Astrocyte (in vitro differentiated cells and primary cell): ENCODE data around the gene GRID2. TPM values are rescaled to one million over a fixed set of nuclear protein-coding genes. Genes with fewer than 3 reads are reported as not detected.

Experiments used
- DNase-seq: peaks from one replicate; pipeline ENCODE4 v3.0.0-alpha.2; 2010; ENCODE audit warnings: low read depth
- FAIRE-seq: peaks from 2 replicates; lab custom pipeline; 2011; peaks lifted over from hg19 to GRCh38; lab: Jason Lieb, UNC
- H2AFZ ChIP-seq: 2 replicates; pipeline ENCODE4 v1.6.0; 2012; ENCODE audit warnings: low read depth, low read length, inconsistent platforms
- H3K27ac ChIP-seq: 2 replicates; pipeline ENCODE4 v1.5.1; 2011; ENCODE audit warnings: low read depth, low read length, inconsistent platforms
- H3K27me3 ChIP-seq: 2 replicates; pipeline ENCODE4 v1.6.0; 2011; ENCODE audit warnings: low read length, inconsistent platforms; ENCODE audit not compliant: insufficient read depth
- H3K36me3 ChIP-seq: 2 replicates; pipeline ENCODE4 v1.5.1; 2011; ENCODE audit warnings: low read length, inconsistent platforms; ENCODE audit not compliant: insufficient read depth
- H3K4me1 ChIP-seq: 2 replicates; pipeline ENCODE4 v1.5.1; 2011; ENCODE audit warnings: low read length, inconsistent platforms; ENCODE audit not compliant: insufficient read depth
- H3K4me2 ChIP-seq: 2 replicates; pipeline ENCODE4 v1.6.0; 2012; ENCODE audit warnings: low read length, inconsistent platforms
- H3K4me3 ChIP-seq: 2 replicates; pipeline ENCODE4 v1.5.1; 2011; ENCODE audit warnings: low read depth, mild to moderate bottlenecking, low read length, inconsistent platforms; ENCODE audit not compliant: insufficient read depth
- H3K79me2 ChIP-seq: 2 replicates; pipeline ENCODE4 v1.6.0; 2012; ENCODE audit warnings: mild to moderate bottlenecking, low read length, inconsistent platforms; ENCODE audit not compliant: insufficient read depth
- H3K9ac ChIP-seq: 2 replicates; pipeline ENCODE4 v1.6.0; 2012; ENCODE audit warnings: mild to moderate bottlenecking, low read length, inconsistent platforms
- H3K9me3 ChIP-seq: 2 replicates; pipeline ENCODE4 v1.5.1; 2012; ENCODE audit warnings: low read depth, mild to moderate bottlenecking, low read length, inconsistent platforms; ENCODE audit not compliant: insufficient read depth
- H4K20me1 ChIP-seq: 2 replicates; pipeline ENCODE4 v1.6.0; 2012; ENCODE audit warnings: low read length, inconsistent platforms; ENCODE audit not compliant: insufficient read depth
- H3K27ac Mint-ChIP-seq: one replicate; pipeline ENCODE4 v1.8.0; 2021; ENCODE audit warnings: mild to moderate bottlenecking, mixed read lengths; ENCODE audit not compliant: unreplicated experiment
- H3K27me3 Mint-ChIP-seq: one replicate; pipeline ENCODE4 v1.8.0; 2021; ENCODE audit warnings: low read depth, mixed read lengths; ENCODE audit not compliant: unreplicated experiment
- H3K36me3 Mint-ChIP-seq: one replicate; pipeline ENCODE4 v1.8.0; 2021; ENCODE audit warnings: low read depth, mixed read lengths; ENCODE audit not compliant: unreplicated experiment
- H3K4me1 Mint-ChIP-seq: one replicate; pipeline ENCODE4 v1.8.0; 2021; ENCODE audit warnings: low read depth, mixed read lengths; ENCODE audit not compliant: unreplicated experiment
- H3K4me3 Mint-ChIP-seq: one replicate; pipeline ENCODE4 v1.8.0; 2021; ENCODE audit warnings: mild to moderate bottlenecking, moderate library complexity, mixed read lengths; ENCODE audit not compliant: unreplicated experiment
- H3K9me3 Mint-ChIP-seq: one replicate; pipeline ENCODE4 v1.8.0; 2021; ENCODE audit warnings: mild to moderate bottlenecking, mixed read lengths; ENCODE audit not compliant: unreplicated experiment
- EZH2 ChIP-seq: IDR thresholded peaks from 2 replicates; pipeline ENCODE4 v1.6.1; 2012; ENCODE audit warnings: mild to moderate bottlenecking, low read length, inconsistent platforms; ENCODE audit not compliant: insufficient read depth
- total RNA-seq: library from RNA; stranded (reverse); gene quantifications from 2 replicates; pipeline ENCODE4 v1.2.1, GENCODE V29; 2021
- TF ChIP-seq, protein P1 (sequence below): IDR thresholded peaks from 2 replicates; pipeline ENCODE4 v1.5.1; 2011; ENCODE audit warnings: low read depth, mild to moderate bottlenecking, inconsistent platforms, low read length, moderate library complexity; ENCODE audit not compliant: insufficient read depth

GRID2 gene
- total RNA-seq, 1 donor from 2014 or later, result 0.14 TPM

DNA sequence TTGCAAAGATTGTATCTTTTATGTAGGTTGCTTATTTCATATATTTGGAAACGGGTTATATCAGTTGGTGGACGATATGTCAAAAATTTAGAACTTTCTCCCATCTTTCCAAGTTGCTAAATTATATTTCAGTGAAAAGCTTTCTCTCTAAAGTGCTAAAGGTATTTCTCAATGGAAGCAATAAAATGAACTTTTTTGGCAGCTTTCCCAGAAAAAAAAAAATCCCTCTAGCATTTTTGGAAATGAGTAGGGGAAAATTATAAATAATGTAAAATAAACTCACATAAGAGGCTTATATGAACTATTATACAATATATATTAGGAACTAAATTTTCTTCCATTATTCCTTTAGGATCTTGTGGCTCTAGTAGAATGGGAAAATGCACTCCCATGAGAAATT is 152.2 kb downstream of the GRID2 start:
- Histone ChIP-seq H3K9ac (no peak overlapping the region), H3K79me2 (no peaks in the 10 kb centered on the region), H3K27me3 (no peaks in the 10 kb centered on the region), H3K4me2 (no peak overlapping the region), H3K4me3 (no peak overlapping the region), H4K20me1 (no peaks in the 10 kb centered on the region), H3K36me3 (no peaks in the 10 kb centered on the region), H3K9me3 (no peaks in the 10 kb centered on the region), H3K4me1 (no peaks in the 10 kb centered on the region), H2AFZ (no peak overlapping the region), H3K27ac (no peak overlapping the region)
- no peak for TF ChIP-seq EZH2
- TF ChIP-seq, protein P1, sequence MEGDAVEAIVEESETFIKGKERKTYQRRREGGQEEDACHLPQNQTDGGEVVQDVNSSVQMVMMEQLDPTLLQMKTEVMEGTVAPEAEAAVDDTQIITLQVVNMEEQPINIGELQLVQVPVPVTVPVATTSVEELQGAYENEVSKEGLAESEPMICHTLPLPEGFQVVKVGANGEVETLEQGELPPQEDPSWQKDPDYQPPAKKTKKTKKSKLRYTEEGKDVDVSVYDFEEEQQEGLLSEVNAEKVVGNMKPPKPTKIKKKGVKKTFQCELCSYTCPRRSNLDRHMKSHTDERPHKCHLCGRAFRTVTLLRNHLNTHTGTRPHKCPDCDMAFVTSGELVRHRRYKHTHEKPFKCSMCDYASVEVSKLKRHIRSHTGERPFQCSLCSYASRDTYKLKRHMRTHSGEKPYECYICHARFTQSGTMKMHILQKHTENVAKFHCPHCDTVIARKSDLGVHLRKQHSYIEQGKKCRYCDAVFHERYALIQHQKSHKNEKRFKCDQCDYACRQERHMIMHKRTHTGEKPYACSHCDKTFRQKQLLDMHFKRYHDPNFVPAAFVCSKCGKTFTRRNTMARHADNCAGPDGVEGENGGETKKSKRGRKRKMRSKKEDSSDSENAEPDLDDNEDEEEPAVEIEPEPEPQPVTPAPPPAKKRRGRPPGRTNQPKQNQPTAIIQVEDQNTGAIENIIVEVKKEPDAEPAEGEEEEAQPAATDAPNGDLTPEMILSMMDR, result no peak
- Mint-ChIP-seq H3K27ac (no peak overlapping the region), H3K36me3 (no peaks in the 10 kb centered on the region), H3K4me1 (no peaks in the 10 kb centered on the region), H3K9me3 (no peaks in the 10 kb centered on the region), H3K4me3 (no peak overlapping the region), H3K27me3 (no peaks in the 10 kb centered on the region)
- DNase-seq (no peak), FAIRE-seq (no peak)

DNA sequence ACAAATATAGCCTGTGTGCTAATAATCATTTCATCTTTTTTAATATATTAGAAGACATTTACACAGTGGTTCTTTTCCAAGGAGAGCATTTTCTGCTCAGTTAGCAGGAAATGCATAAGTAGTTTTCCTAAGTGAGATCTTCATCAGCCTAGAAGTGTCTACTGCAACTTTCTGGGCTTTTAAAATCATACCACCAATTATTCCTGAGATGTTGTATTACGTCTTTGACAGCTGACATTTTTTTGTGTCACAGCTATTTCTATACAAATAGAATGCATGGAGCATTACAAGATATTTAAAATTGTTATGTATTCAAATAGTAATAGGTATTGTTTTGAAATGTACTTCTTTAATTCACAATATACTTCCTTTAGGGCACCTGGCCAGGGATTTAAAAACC is 158.0 kb downstream of the GRID2 start:
- no peak overlapping the region for H2AFZ ChIP-seq
- no peaks in the 10 kb centered on the region for H3K36me3 ChIP-seq
- H3K36me3 Mint-ChIP-seq, result no peaks in the 10 kb centered on the region
- H3K79me2 ChIP-seq, result no peaks in the 10 kb centered on the region
- no peaks in the 10 kb centered on the region for H3K27me3 ChIP-seq
- no peak overlapping the region for H3K27ac Mint-ChIP-seq
- H3K4me3 ChIP-seq, result no peak overlapping the region
- H3K27ac ChIP-seq, result no peak overlapping the region
- FAIRE-seq (no peak), DNase-seq (no peak)
- H3K4me3 Mint-ChIP-seq, result no peak overlapping the region
- H3K27me3 Mint-ChIP-seq, result no peaks in the 10 kb centered on the region
- H3K9me3 ChIP-seq, result no peaks in the 10 kb centered on the region
- H3K4me1 ChIP-seq, result no peaks in the 10 kb centered on the region
- H3K9me3 Mint-ChIP-seq, result no peaks in the 10 kb centered on the region
- no peak overlapping the region for H3K9ac ChIP-seq
- TF ChIP-seq, protein P1, result no peak
- TF ChIP-seq EZH2, result no peak
- H3K4me2 ChIP-seq, result no peak overlapping the region
- H3K4me1 Mint-ChIP-seq, result no peaks in the 10 kb centered on the region
- no peaks in the 10 kb centered on the region for H4K20me1 ChIP-seq

DNA sequence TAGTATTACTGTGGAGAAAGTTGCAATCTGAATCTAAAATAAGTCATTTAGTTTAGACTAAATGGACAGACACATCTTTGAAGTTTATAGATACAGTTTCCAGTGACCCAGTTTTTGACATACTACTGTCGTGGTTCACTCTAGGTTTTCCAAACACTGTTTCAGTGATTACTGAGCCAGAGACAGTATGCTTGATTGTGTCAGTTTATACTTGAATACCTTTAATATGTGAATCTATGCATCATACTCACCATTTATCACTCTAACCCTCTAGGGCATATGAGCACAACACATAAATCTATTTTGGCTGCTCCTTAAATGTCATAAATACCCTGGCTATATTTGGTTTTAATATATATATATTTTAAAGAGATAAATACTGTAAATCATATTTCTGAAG is 173.5 kb downstream of the GRID2 start:
- H3K4me3 Mint-ChIP-seq, result no peak overlapping the region
- no peaks in the 10 kb centered on the region for H3K9me3 ChIP-seq
- no peaks in the 10 kb centered on the region for H3K27me3 Mint-ChIP-seq
- no peaks in the 10 kb centered on the region for H3K36me3 ChIP-seq
- H3K4me1 Mint-ChIP-seq, result no peaks in the 10 kb centered on the region
- no peak overlapping the region for H3K9ac ChIP-seq
- DNase-seq (no peak), FAIRE-seq (no peak)
- no peak overlapping the region for H3K4me3 ChIP-seq
- no peaks in the 10 kb centered on the region for H4K20me1 ChIP-seq
- H3K27ac ChIP-seq, result no peak overlapping the region
- no peak overlapping the region for H3K4me2 ChIP-seq
- H3K4me1 ChIP-seq, result no peaks in the 10 kb centered on the region
- H3K27me3 ChIP-seq, result no peaks in the 10 kb centered on the region
- H3K79me2 ChIP-seq, result no peaks in the 10 kb centered on the region
- H2AFZ ChIP-seq, result no peak overlapping the region
- no peaks in the 10 kb centered on the region for H3K36me3 Mint-ChIP-seq
- no peaks in the 10 kb centered on the region for H3K9me3 Mint-ChIP-seq
- TF ChIP-seq, protein P1, result no peak
- no peak for TF ChIP-seq EZH2
- H3K27ac Mint-ChIP-seq, result no peak overlapping the region
